Hippocampal formation (tissue), 2 donors: ENCODE data around the gene MTHFD1L.
"Not testable (repeated sequence)": the region's sequence is repeated elsewhere in the genome, so short reads cannot be mapped to it uniquely, and the experiment has no call there.

Experiments
- DNase-seq, 2 donors: peaks; one replicate each; lab custom pipeline; 2025; lab: John Stamatoyannopoulos, UW

Gene MTHFD1L

DNA sequence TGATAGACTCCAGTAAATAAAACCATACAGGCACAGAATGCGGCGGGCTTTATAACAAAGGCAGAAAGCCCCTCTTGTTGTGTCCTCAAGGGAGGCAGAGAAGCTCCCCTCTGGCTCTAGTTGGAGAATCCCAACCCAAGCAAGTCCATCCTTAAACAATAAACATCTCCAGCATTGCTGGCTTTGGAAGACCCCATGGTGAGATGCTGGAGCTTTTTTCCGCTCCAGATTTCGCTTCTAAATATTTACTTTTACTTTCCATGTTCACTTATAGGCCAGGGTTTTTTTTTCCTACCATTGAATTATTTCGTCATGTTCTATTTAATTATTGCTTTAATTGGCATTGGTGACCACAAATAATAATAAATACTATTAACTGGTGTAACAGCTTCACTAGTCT lies 176.2 kb downstream of the MTHFD1L start:
- no peak for DNase-seq

DNA sequence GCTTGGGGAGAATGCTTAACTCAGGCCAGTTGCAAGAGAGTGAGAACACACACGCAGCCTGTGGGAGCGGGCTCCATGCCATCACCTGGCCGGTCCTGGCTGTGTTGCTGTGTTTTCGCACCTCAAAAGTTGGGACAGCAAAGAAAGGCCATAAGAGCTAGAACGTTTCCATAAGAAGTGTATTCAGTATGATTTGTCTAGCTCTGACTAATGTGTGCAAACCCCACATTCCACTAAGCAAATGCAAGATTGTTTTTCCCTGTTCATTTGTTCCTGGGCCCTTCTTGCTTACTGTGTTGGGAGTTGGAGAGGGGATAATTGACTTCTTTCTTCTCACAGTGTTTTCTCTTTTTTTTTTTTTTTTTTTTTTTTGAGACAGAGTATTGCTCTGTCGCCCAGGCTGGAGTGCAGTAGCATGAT lies 177.4 kb downstream of the MTHFD1L start:
- DNase-seq, result not testable (repeated sequence)

DNA sequence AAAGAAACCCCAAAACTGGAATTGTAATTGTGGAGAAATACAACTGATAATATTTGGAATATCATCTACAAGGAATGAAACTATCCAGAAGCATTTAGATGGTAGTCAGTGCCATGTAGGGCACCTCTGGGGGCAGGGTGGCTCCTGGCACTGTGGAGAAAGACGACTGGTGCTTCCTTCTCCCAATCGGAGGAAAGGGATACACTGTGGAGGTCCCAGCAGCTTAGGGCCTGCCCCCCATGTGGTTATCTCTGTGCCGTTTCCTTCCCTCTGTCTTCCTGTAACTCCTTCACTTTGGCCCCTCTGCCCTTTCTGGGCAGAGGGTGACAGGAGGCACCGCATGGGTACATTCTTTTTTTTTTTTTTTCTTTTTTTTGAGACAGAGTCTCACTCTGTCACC lies 178.4 kb downstream of the MTHFD1L start:
- no peak for DNase-seq

DNA sequence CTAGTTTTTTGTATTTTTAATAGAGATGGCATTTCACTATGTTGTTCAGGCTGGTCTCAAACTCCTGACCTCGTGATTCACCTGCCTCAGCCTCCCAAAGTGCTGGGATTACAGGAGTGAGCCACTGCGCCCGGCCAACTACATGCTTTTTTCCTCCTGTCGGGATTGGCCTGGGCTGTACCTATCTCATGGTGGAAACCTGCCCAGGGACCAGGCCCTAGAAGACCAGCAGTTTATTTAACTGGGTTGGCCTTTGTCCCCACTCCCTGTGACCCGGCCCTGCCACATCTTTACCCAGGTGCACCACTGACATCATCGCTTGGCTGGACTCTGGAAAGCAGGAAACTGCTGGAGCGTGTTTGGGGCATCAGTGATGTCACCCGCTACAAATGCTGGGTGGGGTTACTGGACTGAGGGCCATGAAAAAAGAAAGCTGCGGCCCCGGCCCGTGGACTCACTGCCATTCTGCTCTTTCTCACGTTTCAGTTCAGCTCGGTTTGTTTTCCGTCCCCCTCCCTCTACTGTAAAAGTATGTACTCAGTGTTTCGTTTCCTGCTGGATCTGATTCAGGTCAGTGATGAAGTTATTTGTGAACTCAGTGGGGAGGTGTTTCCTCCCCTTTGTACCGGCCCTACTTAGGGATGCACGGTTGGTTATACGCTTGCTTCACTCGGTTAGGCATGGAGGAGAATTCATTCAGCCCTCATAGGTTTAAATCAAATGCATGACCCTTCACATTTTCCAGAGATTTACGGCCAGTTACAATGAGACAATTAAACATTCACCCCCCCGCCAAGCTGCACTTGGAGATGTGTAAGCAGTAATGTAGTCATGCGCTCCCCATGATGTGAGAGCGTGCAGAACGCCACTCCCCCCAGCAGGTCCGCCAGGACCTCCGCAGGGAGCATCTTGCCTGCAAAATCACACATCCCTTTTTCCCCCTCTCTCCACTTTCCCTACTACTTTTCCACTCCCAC lies 179.3 kb downstream of the MTHFD1L start:
- no peak for DNase-seq

DNA sequence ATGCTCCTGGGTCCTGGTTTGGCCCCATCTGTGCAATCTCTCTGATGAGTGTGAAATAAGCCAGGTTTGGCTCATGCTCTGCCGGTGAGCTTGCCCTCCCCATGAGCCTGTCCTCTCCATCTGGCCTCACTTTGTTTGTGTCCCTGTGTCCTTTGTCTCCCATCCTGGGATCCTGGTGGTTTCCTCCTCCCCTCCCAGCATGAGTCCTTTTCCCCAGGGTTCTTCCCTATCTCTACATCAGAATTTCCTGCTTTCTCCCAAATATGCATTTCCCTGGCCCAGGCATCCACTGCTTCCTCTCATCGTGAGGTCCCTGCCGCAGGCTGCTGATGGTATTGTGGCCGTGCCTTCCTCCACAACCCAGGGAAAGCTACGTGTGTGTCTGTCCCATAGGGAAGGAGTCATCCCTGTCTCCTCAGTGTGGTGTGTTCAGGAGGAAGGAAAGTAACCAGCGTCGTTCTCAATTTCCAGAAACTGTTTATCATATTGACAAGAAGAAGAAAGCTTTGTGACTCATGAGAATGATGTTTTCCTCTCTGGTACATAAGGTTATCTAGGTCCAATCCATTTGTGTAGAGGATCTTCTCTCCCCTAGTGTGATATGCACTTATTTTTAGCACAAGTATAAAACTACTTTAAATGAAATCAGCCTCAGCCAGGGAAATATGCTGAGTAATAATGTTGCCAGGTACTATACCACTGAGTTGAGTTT lies 180.2 kb downstream of the MTHFD1L start:
- not testable (repeated sequence) for DNase-seq

DNA sequence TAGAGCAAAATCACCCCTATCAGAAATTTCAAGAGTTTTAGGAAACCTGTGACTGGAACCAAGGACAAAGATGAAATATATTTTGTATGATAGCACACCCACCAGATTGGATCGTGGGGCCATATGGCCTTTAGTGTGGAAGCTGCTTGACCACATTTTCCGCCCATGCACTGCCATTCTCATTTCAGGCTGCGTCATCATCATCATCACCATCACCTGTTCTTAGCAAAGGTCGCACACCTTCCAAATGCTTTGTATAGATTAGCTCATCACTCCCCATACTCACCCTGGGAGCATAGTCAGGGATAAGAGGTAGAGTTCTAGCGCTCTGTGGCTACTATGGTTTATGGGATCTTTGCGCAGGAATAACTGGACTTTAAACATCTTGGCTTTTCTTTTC lies 185.7 kb downstream of the MTHFD1L start:
- DNase-seq, result no peak

DNA sequence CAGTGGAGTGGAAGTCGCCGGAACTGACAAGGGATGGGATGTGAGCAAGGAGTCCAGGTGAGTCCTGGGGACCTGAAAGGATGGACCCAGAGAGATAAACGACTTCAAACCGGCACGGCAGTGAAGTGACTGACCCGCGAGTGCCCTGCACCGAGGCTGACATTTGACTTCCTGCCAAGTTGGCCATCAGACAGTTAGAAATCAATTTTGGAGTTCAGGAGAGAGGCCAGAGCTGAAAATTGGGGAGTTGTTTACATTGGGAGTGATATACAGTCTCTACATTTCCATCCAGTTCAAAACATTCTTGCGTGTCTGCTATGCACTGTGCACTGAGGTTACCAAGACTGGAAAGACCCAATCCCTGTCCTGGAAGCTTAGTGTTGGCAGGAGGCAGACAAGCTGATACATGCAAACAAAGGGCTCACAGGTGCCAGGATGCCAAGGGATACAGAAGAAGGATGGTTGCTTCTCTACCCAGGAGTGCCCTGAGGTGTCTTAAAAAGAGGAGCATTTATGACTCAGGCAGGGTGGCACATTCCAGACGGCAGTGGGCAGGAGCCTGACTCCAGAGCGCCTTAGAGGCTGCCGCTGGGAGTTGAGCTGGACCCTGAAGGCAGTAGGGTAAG lies 186.6 kb downstream of the MTHFD1L start:
- DNase-seq, result no peak

DNA sequence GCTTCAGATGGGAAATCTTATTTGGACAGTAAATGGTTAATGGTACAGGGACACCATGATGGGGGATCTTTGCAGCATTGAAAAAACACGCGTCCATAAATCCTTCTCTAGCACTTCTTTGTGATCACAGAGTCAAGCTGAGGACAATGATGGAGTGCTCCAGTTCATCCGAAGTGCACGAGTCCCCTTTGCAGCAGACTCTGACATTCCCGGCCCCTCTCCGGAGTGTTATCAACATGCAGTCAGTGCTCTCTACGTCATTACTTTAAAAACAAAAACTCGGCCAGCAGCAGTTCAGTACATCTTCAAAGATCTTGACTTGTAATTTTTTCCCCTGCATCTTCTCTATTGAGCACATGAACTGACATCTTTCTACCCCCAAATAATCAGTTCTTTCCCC lies 188.8 kb downstream of the MTHFD1L start:
- DNase-seq, result no peak

DNA sequence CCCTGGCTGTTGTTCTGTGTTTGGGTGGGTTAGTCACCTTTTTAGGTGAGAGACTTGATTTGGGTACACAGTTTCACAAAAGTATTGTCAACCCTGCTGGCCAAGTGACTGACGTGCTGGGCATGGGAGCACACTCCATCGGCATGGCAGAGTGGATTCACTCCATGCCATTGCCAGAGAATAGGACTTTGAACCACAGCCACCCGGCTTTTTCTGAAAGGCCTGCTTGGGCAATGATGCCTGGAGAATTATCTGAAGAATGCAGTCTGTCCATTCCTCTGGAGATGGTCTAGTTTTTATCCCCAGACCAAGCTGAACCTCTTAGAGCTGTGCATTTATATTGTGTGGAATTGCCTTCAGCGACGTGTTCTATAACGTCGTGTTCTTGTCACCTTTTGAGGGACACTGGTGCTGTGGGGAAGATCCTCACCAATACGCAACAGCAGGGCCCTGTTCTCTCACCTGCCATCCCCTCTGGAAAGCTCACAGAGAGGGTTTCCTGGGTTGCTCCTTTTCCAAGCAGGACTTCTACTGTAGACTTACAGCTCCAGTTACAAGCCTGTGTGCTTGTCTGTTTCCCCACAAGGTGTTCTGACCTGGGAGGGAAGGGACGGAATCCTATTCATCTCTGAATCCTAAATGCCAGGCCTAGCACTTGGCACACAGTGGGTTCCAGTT lies 190.9 kb downstream of the MTHFD1L start:
- no peak for DNase-seq

DNA sequence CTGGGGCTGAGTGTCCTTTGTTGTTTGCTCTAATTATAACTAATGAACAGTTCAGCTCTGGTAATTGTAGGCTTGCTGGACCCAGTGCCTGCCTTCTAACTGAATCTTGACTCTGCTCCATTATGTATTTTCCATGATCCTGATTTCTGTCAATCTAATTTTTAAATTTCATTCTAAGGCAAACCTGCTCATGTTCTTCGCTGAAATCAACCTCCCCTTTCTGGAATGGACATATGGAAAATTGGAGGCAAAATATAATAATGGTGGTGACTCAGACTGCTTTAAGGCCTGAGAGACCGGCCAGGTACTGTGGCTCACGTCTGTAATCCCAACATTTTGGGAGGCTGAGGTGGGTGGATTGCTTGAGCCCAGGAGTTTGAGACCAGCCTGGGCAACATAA lies 191.6 kb downstream of the MTHFD1L start:
- no peak for DNase-seq

DNA sequence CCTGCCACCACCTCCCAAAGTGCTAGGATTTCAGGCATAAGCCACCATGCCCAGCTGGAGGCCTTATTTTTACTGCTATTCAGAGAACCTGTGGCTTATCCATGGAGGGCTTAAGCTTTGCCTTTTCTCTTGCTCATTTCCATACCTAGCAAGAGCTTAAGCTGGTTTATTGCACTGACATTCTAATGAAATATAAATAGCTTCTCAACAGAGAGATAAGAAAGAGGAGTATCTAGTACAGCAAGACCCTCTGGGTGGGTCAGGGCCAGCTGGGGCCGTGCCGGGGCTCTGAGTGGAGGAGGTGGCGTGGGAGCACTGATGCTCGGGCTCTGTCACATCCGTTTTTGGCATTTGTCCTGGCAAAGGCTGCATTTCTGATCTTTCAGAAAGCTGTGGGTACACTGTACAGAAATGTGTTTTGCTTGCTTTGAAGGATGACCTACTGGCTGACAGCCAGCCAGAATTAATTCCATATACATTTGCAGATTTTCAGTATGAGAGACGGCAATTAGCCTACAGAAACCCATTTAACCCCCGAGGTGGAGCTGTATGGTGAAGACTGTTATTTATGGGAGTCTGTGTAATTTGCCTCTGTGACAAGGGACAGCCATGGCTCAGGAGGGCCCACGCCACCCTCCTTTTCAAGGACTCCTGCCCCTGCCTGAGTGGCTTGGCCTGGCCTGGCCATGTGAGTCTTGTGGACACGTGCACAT lies 192.7 kb downstream of the MTHFD1L start:
- no peak for DNase-seq

DNA sequence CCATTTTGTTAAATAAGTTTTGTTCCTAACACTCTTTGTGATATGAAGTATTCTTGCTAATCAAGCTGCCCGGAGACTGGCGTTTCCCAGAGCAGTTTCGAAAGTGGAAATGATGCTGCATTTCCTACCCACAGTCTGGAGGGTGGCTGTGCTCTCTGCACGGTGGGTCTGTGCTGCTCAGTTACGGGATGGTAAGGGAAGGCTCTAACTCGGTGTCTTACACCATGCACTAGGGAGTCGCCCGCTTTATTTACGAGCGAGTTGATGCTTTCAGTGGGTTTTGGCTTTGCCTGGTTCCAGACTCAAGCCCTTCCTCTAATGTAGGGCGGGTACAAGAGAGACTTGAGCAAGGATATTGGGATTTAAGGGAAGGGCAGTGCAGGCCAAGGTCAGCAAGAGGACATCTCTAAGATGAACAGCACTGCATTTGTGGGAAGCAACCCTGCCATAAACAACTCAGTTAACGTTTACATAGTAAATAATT lies 194.2 kb downstream of the MTHFD1L start:
- no peak for DNase-seq

DNA sequence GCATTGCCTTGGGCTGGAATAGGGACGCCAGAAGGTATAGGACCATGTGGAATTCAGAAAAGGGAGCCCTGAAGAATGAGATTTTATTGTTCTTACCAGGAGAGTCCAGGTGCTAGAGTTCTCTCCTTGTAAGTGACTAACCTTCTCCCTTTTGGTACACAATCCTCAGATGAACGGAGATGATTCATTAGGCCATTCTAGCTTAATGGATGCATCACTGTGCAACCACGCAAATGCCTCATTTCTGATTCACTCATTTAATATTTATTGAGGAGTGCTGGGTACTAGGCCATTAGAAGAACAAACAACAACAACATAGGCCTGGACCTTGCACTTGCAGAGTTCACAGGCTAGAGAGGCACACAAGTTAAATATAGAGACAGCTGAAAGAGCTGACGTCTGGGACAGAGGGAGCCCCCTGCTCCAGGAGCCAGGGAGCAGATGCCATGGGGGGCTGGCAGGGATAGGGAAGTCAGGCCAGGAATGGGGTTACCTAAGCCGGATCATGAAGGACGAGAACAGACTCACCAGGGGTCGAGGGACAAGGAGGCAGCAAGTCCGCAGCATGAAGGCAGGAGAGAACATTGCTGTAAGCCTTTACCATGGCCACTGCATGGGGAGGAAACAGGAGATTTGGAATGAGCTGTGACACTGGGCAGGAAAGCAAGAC lies 194.7 kb downstream of the MTHFD1L start:
- no peak for DNase-seq

DNA sequence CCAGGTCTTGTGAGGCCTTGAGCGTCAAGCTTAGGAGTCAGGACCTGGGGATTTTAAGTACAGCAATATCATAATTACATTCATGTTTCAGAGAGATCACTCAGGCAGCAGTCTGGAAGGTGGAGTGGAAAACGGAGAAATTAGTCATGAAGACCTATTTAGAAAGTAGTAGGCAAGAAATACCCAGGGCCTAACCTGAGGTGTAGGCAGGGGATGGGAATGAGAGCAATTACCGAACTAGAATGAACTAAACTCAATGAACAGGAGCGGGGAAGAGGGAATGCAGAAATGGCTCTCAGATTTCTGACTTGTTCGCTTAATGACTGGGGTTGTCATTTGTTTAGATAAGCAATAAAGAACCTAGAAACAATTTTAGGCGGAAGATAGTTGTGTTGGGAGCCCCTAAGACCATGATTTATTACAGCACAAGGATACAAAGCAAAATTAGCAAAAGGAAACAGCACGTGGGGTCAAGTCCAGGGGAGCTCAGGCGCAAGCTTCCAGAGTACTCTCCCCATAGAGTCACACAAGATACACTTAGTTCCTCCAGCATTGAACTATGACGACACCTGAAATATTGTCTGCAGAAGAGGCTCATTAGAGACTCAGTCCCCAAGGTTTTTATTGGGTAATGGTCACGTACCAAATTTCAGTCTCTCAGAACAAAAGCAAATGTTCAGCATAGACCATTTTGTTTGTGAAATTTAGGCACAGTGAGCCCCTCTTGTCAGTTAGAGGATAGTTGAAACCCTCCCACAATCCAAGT lies 195.4 kb downstream of the MTHFD1L start:
- no peak for DNase-seq

DNA sequence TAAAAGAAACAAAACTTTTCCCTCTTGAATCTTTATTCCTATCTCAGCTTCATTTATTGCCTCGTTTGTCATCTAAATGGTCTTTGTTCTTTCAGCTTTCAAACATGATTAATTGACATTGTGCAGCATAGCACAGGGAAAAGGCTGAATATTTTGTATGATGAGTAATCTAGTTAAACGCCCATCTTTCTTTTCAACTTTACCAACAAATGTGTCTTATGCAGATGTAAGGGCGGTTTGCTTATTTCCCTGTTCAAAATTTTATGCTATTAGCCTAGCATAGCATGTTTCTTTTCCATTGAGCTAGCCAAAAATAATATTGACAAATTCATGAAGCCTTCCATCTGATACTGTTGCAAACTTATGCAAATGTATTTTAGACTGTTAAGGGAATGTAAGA lies 197.8 kb downstream of the MTHFD1L start:
- DNase-seq, result no peak

DNA sequence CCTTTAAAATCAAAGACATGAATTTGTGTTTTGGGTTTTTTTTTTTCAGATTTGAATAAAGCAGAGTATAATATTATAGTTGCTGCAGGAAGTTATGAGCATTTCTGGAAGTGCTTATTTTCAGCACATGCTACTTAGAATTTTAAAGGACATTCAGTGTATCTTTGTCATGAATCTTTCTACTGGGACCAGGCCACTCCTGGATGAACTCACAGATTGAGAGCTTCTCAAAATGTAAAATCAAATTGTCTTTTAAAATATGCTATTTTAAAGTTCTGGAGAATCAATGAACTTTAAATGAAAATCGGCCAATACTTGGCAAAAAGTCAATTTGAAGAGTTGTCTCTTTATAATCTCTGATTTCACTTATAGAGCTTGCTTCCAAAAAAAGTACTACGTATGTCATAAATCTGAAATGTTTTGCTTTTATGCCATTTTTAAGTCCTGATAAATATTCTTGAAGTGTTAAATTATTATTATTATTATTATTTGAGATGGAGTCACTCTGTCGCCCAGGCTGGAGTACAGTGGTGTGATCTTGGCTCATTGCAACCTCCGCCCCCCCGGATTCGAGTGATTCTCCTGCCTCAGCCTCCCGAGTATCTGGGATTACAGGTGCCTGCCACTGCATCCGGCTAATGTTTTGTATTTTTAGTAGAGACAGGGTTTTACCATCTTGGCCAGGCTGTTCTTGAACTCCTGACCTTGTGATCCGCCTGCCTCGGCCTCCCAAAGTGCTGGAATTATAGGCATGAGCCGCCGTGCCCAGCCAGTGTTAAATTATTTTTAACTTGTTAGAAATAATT lies 198.5 kb downstream of the MTHFD1L start:
- DNase-seq, result no peak

DNA sequence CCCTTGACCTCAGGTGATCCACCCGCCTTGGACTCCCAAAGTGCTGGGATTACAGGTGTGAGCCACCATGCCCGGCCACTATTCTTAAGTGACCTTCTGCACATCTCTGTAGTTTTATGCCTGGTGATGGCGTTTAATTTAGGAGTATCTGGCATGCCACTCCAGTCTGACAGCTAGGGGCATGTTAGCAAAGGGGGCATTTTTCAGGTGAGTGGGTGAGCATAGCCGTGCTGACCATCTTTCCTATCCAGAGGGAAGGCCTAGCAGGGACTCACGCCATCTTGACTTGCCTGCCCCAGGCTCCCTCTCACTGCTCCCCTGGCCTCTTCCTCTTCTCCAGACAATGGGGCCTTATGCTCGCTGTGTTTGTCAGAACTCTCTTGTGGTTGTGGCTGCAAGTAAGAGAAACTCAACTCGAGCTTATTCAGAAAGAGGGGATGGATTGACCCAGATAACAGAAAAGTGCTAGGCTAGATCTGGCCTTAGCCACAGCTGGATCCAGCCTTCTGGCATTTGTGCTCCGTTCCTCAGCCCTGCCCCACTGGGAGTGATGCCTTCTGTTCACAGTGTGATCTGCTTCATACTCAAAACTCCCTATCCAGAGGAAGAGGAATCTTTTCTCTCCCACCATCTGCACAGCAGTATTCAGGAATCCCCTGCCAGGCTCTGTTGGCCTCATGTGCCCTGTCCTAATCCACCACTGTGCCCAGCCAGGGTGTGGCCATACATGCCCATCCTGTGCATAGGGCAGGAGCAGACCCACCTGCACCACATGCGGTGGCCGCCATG lies 199.7 kb downstream of the MTHFD1L start:
- DNase-seq, result no peak
